Fibroblast of lung (primary cell): Measurements from ENCODE around the gene SLC24A4.

Experiments used
- EZH2 ChIP-seq: IDR thresholded peaks from 2 replicates; pipeline ENCODE4 v1.5.1; 2012; ENCODE audit warnings: low read length, control low read depth, mild to moderate bottlenecking; ENCODE audit errors: missing control alignments
- TF ChIP-seq, protein P1 (sequence below), 2 donors: IDR thresholded peaks in 1 of 2; conservative IDR thresholded peaks in 1 of 2; 1 replicate in 1 of 2; 2 replicates in 1 of 2; pipeline ENCODE4 v1.5.1; 2011 to 2012; ENCODE audit warnings: low read length in 2 of 2, control low read depth in 1 of 2, inconsistent platforms in 1 of 2, low read depth in 1 of 2, mild to moderate bottlenecking in 1 of 2

GRCh38 chr14:92524602-92525185, 201.7 kb downstream of the SLC24A4 start:
- TF ChIP-seq, protein P1, sequence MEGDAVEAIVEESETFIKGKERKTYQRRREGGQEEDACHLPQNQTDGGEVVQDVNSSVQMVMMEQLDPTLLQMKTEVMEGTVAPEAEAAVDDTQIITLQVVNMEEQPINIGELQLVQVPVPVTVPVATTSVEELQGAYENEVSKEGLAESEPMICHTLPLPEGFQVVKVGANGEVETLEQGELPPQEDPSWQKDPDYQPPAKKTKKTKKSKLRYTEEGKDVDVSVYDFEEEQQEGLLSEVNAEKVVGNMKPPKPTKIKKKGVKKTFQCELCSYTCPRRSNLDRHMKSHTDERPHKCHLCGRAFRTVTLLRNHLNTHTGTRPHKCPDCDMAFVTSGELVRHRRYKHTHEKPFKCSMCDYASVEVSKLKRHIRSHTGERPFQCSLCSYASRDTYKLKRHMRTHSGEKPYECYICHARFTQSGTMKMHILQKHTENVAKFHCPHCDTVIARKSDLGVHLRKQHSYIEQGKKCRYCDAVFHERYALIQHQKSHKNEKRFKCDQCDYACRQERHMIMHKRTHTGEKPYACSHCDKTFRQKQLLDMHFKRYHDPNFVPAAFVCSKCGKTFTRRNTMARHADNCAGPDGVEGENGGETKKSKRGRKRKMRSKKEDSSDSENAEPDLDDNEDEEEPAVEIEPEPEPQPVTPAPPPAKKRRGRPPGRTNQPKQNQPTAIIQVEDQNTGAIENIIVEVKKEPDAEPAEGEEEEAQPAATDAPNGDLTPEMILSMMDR (conservative IDR thresholded peaks at IDR 0.05 in 1 of 2, IDR thresholded peaks at IDR 0.05 in 1 of 2; ENCODE audit: low read depth in 1 of 2, low read length in 2 of 2) = no peak
- no peak for TF ChIP-seq EZH2
